Endometrial microvascular endothelial cells (primary cell): ENCODE results near the gene CCDC50. TPM values are rescaled to one million over a fixed set of nuclear protein-coding genes. Genes with fewer than 3 reads are reported as not detected.

Experiments used
- in situ Hi-C: cut with HindIII; loops from 2 replicates; pipeline ENCODE4 v1.10.0; 2017; ENCODE audit warnings: low sequenced_read_pairs, low pct_unique_long_range_greater_than_20kb; ENCODE audit errors: inconsistent ontology term
- total RNA-seq: library from RNA; depleted of rRNA; stranded (reverse); fragments of >200 nt; gene quantifications from one replicate; pipeline ENCODE4 v1.2.3, GENCODE V29; 2015; ENCODE audit errors: inconsistent ontology term

CCDC50 gene
- total RNA-seq, 1 donor from 2014 or later: 153 TPM

DNA sequence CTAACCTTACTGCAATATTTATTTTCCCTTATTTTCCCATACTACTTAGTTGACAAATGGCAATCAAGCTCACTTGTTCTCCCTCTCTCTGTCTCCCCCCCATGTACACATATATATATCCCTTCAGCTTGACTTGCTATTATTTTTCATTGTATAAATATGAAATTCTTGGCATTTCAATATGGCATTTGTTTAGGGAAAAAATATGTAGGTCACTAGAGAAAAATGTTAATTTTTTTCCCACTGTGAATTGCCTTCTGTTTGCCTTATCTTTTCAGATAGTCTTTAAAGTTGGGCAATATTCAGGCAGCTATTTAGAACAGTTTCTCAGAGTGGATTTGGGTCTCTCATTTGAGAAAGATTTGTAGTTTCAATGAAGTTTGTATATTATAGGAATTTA, 64.0 kb downstream of the CCDC50 start:
- in situ Hi-C loops: no loop called here

GRCh38 chr3:191397771-191398170, 68.6 kb downstream of the CCDC50 start:
- in situ Hi-C loops: no loop called here

GRCh38 chr3:191398607-191399006, 69.4 kb downstream of the CCDC50 start:
- in situ Hi-C loops: no loop called here

- in situ Hi-C loops: no loop called here
Observed at GRCh38 chr3:191399918-191400317, 70.7 kb downstream of the CCDC50 start.

DNA sequence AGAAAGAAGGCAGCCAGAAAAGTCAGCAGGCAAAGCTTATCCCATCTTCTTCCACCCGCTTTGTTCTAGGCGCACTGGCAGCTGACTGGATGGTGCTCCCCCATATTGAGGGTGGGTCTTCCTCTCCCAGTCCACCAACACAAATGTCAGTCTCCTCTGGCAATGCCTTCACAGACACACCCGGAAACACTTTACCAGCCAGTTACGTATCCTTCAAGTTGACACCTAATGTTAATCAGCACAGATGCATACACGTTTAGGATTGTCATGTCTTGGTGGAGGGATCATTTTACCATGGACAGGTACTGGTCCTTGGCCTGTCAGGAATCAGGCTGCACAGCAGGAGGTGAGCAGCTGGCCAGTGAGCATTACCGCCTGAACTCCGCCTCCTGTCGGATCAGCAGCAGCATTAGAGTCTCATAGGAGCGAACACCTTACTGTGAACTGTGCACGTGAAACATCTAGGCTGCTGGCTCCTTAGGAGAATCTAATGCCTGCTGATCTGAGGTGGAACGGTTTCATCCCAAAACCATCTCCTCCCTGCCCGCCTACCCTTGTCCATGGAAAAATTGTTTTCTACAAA, 72.7 kb downstream of the CCDC50 start:
- in situ Hi-C loops: no loop called here

DNA sequence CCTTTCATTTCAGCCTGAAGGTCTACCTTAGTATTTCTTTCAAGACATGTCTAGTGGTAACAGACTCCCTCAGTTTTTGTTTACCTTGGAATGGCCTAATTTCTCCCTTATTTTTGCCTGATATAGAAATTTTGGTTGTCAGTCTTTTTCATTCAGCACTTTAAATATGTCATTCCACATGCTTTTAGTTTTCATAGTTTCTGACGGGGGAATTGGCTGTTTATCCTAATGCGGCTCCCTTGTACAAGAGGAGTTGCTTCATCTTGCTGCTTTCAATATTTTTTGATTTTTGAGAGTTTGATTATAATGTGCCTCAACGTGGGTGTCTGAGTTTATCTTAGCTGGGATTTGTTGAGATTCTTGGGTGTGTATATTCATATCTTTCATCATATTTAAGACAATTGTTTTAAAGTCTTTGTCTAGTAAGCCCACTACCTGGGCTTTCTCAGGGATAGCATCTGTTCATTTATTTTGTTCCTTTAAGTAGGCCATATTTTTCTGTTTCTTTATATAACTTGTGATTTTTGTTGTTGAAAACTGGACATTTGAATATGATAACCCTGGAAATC, 80.7 kb downstream of the CCDC50 start:
- in situ Hi-C loops: no loop called here

GRCh38 chr3:191412759-191413158, 83.6 kb downstream of the CCDC50 start:
- in situ Hi-C loops: no loop called here

- in situ Hi-C loops: no loop called here
Observed at GRCh38 chr3:191414286-191414685, 85.1 kb downstream of the CCDC50 start.

DNA sequence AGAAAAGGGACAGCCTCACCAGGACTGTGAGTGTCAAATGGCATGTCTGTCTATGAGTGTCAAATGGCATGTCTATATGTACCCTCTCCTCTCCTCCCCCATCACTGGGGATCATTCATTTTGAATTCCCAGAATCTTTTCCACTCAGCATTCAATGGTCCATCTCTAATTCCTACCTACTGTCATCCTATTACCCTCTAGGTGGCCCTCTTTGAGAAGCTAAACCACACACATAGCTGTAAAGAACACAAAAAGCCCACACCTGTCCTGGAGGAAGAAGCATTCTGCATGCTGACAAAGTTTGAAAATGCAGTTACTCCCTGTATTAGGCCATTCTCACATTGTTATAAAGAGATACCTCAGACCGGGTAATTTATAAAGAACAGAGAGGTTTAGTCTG, 85.5 kb downstream of the CCDC50 start:
- in situ Hi-C loops: no loop called here

GRCh38 chr3:191415566-191415965, 86.4 kb downstream of the CCDC50 start:
- in situ Hi-C loops: no loop called here

- in situ Hi-C loops: no loop called here
Observed at GRCh38 chr3:191417457-191417729, 88.2 kb downstream of the CCDC50 start.

GRCh38 chr3:191420771-191421170, 91.6 kb downstream of the CCDC50 start:
- in situ Hi-C loops: no loop called here

DNA sequence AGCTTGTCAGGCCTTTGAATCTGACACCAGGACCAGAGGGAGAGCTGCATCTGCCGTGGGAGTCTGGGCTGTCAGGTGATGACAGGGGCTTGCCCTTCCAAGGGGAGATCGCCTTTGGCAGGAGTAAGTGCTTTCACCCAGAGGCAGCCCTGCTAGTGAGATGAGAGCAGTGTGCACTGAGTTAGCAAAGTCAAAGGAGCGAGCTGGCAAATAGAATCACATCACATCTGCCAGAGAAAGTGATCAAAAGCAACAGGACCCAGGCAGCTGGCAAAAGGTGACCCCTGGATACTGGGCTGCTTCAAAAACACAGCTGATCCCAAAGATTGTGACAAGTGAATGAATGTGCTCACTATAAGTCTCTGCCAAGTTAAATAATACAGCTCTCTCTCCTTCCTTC, 95.7 kb downstream of the CCDC50 start:
- in situ Hi-C loops: no loop called here

GRCh38 chr3:191425322-191425734, 96.1 kb downstream of the CCDC50 start:
- in situ Hi-C loops: no loop called here

GRCh38 chr3:191426311-191426710, 97.1 kb downstream of the CCDC50 start:
- in situ Hi-C loops: no loop called here

GRCh38 chr3:191428177-191428576, 99.0 kb downstream of the CCDC50 start:
- in situ Hi-C loops: no loop called here

DNA sequence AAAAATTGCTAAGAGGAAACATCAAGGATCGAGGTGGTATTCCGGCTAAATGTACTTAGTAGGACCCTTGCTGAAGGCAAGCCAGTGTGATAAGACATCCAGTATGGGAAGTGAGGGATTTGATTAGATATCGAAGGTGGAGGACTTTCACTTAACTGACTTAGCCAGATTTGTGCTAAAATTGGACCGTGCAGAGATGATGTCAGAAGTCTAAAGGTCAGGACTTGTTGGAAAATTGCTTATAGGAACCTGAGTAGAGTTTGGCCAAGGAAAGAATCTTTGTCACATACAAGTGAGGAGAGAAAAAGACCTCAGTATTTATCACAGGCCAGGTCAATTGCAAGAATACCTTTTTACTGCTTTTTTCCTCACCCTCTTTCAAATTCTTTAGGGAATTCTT, 100.9 kb downstream of the CCDC50 start:
- in situ Hi-C loops: no loop called here

- in situ Hi-C loops: no loop called here
Observed at GRCh38 chr3:191431160-191431822, 102.1 kb downstream of the CCDC50 start.

DNA sequence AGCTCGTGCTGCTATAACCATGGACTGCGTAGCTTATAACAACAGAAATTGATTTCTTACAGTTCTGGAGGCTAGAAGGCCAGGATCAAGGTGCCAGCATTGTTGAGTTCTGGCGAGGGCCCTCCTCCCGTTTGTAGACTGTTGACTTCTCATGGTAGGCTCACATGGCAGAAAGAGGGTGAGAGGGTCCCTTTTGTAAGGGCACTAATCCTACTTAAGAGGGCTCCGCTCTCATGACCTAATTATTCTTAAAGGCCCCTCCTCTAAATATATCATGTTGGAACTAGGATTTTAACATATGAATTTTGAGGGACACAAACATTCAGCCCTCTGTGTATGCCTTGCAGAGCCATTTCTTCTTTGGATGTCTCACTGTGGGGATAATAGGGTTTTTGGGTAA, 103.0 kb downstream of the CCDC50 start:
- in situ Hi-C loops: no loop called here

- in situ Hi-C loops: no loop called here
Observed at GRCh38 chr3:191434024-191434423, 104.8 kb downstream of the CCDC50 start.

DNA sequence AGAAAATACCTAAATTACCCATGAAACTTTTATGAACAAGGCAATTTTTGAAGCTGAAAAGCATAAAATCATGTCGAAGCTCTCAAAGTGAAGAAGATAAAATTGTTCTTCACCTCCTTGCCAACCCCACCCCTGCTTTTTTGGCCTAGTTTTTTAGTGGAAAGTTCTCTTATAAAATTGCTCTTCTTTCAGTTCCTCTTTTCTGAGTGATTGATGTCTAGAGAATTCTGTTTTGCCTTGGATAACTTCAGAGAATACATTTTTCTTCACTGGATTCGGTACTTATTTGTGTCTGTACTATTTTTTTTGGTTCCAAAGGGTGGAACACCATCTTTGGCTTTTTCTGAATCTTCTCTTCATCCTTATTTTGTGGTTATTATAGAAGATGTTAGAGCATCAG, 106.8 kb downstream of the CCDC50 start:
- in situ Hi-C loops: no loop called here
